ENCODE results near the gene FAM241B. TPM values are rescaled to one million over a fixed set of nuclear protein-coding genes. Genes with fewer than 3 reads are reported as not detected.

Gene FAM241B
- total RNA-seq, 1 experiment from 2014 or later = 13.7 TPM

GRCh38 chr10:69662173-69662877 lies 32.3 kb downstream of the FAM241B start:
- Histone ChIP-seq H3K9ac (ENCODE audit: extremely low read depth, insufficient read length, low read length) (no peak overlapping the region), H2BK5ac (ENCODE audit: insufficient read length, low read length) (no peak overlapping the region), H3K27me3 (ENCODE audit: insufficient read depth, low read length) (no peaks in the 10 kb centered on the region), H2AFZ (ENCODE audit: low read length) (no peak overlapping the region), H3K4me1 (ENCODE audit: insufficient read depth, low read length) (no peaks in the 10 kb centered on the region), H4K20me1 (ENCODE audit: control insufficient read depth, insufficient read depth, insufficient read length) (peaks cover 2% of the 10 kb centered on the region), H3K4me2 (ENCODE audit: insufficient read depth, insufficient read length, low read length) (no peak overlapping the region), H2BK20ac (ENCODE audit: low read depth, low read length, poor library complexity, severe bottlenecking) (no peak overlapping the region), H2AK5ac (ENCODE audit: insufficient read length, low read length) (no peak overlapping the region), H3K23ac (ENCODE audit: insufficient read length, low read depth, low read length) (no peak overlapping the region), H3K56ac (ENCODE audit: insufficient read length, low read depth, low read length) (no peak overlapping the region), H3K23me2 (ENCODE audit: insufficient read length, low read depth, low read length, poor library complexity, severe bottlenecking) (no peaks in the 10 kb centered on the region), H4K91ac (ENCODE audit: insufficient read length, low read depth, low read length) (no peak overlapping the region), H4K5ac (ENCODE audit: insufficient read length, low read depth, low read length) (no peak overlapping the region), H3K27ac (ENCODE audit: insufficient read length, low read depth, low read length) (no peak overlapping the region), H2BK120ac (ENCODE audit: low read depth, low read length, poor library complexity, severe bottlenecking) (no peak overlapping the region), H3K79me2 (ENCODE audit: insufficient read depth, low read length) (no peaks in the 10 kb centered on the region), H3K18ac (ENCODE audit: insufficient read length, low read depth, low read length) (no peak overlapping the region), H3K14ac (ENCODE audit: insufficient read depth, low read length) (no peak overlapping the region), H3K9me3 (ENCODE audit: control insufficient read depth, low read depth, low read length) (no peaks in the 10 kb centered on the region), H4K8ac (replicated peaks; ENCODE audit: insufficient read length, low read depth, low read length) (no peak overlapping the region), H2BK15ac (ENCODE audit: low read depth, low read length) (no peak overlapping the region), H3K79me1 (ENCODE audit: insufficient read depth, low read depth, low read length, poor library complexity, severe bottlenecking) (no peaks in the 10 kb centered on the region), H2BK12ac (ENCODE audit: insufficient read length, low read depth, low read length) (no peak overlapping the region), H3T11ph (ENCODE audit: low read length) (no peak overlapping the region), H3K4ac (ENCODE audit: low read depth, low read length) (no peak overlapping the region)
- H3K4me1 Mint-ChIP-seq = peaks cover 31 to 34% of the 10 kb centered on the region in 2 experiments
- no peak overlapping the region; a peak in 2 of 7 replicates for H3K27ac Mint-ChIP-seq
- H3K36me3 Mint-ChIP-seq (ENCODE audit: insufficient read depth in 1 of 3, low read depth in 3 of 3) = no peaks in the 10 kb centered on the region
- WGBS (ENCODE audit: extremely low coverage, insufficient read length, low lambda C conversion rate) = no CpG with 5 or more reads among the region's 11 CpGs
- no peak for DNase-seq
- TF ChIP-seq CTCF (conservative IDR thresholded peaks at IDR 0.05) = no peak
- H3K27me3 Mint-ChIP-seq (ENCODE audit: low read depth) = peaks cover 15% of the 10 kb centered on the region
- no peak overlapping the region for H3K4me3 Mint-ChIP-seq
- no peaks in the 10 kb centered on the region for H3K9me3 Mint-ChIP-seq

Measured in H9 (cell line).